Neural cell (in vitro differentiated cells): ENCODE results near the gene TMEM135. TPM values are rescaled to one million over a fixed set of nuclear protein-coding genes. Genes with fewer than 3 reads are reported as not detected.

Experiments used
- H2AFZ ChIP-seq: fragments of 200-600, 300-800 bp; sonication (generic), shearing (Covaris generic); 2 replicates; pipeline ENCODE4 v1.6.0; 2014; ENCODE audit warnings: low read depth, mild to moderate bottlenecking, antibody characterized with exemption, low read length, moderate library complexity
- H3F3A ChIP-seq: fragments of 200-600 bp; shearing (Covaris generic); 2 replicates; pipeline ENCODE4 v1.6.1; 2016; ENCODE audit warnings: mild to moderate bottlenecking, moderate library complexity, mixed read lengths, antibody characterized with exemption, low read length; ENCODE audit not compliant: insufficient read depth, poor library complexity, severe bottlenecking
- H3K27ac ChIP-seq: fragments of 200-600, 300-800 bp; sonication (generic), shearing (Covaris generic); 2 replicates; pipeline ENCODE4 v1.5.1; 2014; ENCODE audit warnings: mild to moderate bottlenecking, low read length, moderate library complexity
- H3K27me3 ChIP-seq: fragments of 300-800, 200-600 bp; sonication (generic), shearing (Covaris generic); 2 replicates; pipeline ENCODE4 v1.6.0; 2014; ENCODE audit warnings: mild to moderate bottlenecking, low read depth, low read length, moderate library complexity; ENCODE audit not compliant: insufficient read depth
- H3K36me3 ChIP-seq: fragments of 300-800, 200-600 bp; sonication (generic), shearing (Covaris generic); 2 replicates; pipeline ENCODE4 v1.5.1; 2014; ENCODE audit warnings: mild to moderate bottlenecking, antibody characterized with exemption, low read length, moderate library complexity; ENCODE audit not compliant: insufficient read depth
- H3K4me2 ChIP-seq: fragments of 300-800, 200-600 bp; sonication (generic), shearing (Covaris generic); 2 replicates; pipeline ENCODE4 v1.6.0; 2014; ENCODE audit warnings: mild to moderate bottlenecking, low read length
- H3K4me3 ChIP-seq: fragments of 300-800, 200-600 bp; sonication (generic), shearing (Covaris generic); 2 replicates; pipeline ENCODE4 v1.5.1; 2014; ENCODE audit warnings: mild to moderate bottlenecking, low read length, moderate library complexity
- H3K79me2 ChIP-seq: fragments of 200-600 bp; shearing (Covaris generic); replicated peaks from 2 replicates; pipeline ENCODE4 v1.6.0; 2014; ENCODE audit warnings: mild to moderate bottlenecking, low read length, moderate library complexity; ENCODE audit not compliant: insufficient read depth
- H3K9ac ChIP-seq: fragments of 300-800, 200-600 bp; sonication (generic), shearing (Covaris generic); 2 replicates; pipeline ENCODE4 v1.6.1; 2016; ENCODE audit warnings: mild to moderate bottlenecking, low read length, mixed read lengths
- H3K9me2 ChIP-seq: fragments of 200-600 bp; shearing (Covaris generic); 2 replicates; pipeline ENCODE4 v1.6.1; 2016; ENCODE audit warnings: mild to moderate bottlenecking, low read length, mixed read lengths; ENCODE audit not compliant: insufficient read depth
- H3K9me3 ChIP-seq: fragments of 200-600, 300-800 bp; sonication (generic), shearing (Covaris generic); 2 replicates; pipeline ENCODE4 v1.6.1; 2016; ENCODE audit warnings: mild to moderate bottlenecking, mixed run types, low read length, moderate library complexity, mixed read lengths
- H4K20me1 ChIP-seq: fragments of 200-600 bp; shearing (Covaris generic); 2 replicates; pipeline ENCODE4 v1.6.1; 2016; ENCODE audit warnings: mild to moderate bottlenecking, mixed run types; ENCODE audit not compliant: insufficient read depth
- EP300 ChIP-seq: fragments of 450-650 bp; conservative IDR thresholded peaks from 2 replicates; pipeline ENCODE4 v1.6.1; 2014; ENCODE audit warnings: antibody characterized with exemption, mild to moderate bottlenecking, moderate library complexity; ENCODE audit not compliant: poor library complexity, severe bottlenecking
- EZH2 ChIP-seq: fragments of 200-600, 300-800 bp; shearing (Covaris generic), sonication (generic); IDR thresholded peaks from 2 replicates; pipeline ENCODE4 v1.6.1; 2014; ENCODE audit warnings: antibody characterized with exemption, low read length, borderline replicate concordance, mild to moderate bottlenecking; ENCODE audit not compliant: insufficient read depth, poor library complexity, severe bottlenecking
- MXI1 ChIP-seq: fragments of 450-650 bp; conservative IDR thresholded peaks from 2 replicates; pipeline ENCODE4 v1.6.1; 2014; ENCODE audit warnings: antibody characterized with exemption, mild to moderate bottlenecking; ENCODE audit not compliant: poor library complexity, severe bottlenecking
- POLR2AphosphoS5 ChIP-seq: IDR thresholded peaks from 2 replicates; pipeline ENCODE4 v1.6.1; 2012
- RAD21 ChIP-seq: fragments of 450-650 bp; conservative IDR thresholded peaks from 2 replicates; pipeline ENCODE4 v1.6.1; 2014; ENCODE audit warnings: antibody characterized with exemption, mild to moderate bottlenecking, moderate library complexity
- SMC3 ChIP-seq: fragments of 450-650 bp; conservative IDR thresholded peaks from 2 replicates; pipeline ENCODE4 v1.6.1; 2014; ENCODE audit warnings: antibody characterized with exemption, mild to moderate bottlenecking, moderate library complexity; ENCODE audit not compliant: poor library complexity
- TAF1 ChIP-seq: IDR thresholded peaks from 2 replicates; pipeline ENCODE4 v1.6.1; 2012; ENCODE audit warnings: low read depth
- polyA plus RNA-seq: library from polyadenylated mRNA; depleted of rRNA; stranded (reverse); fragments of >200 nt; gene quantifications from 2 replicates; pipeline ENCODE4 v1.2.3, GENCODE V29; 2014
- TF ChIP-seq, protein P1 (sequence below): fragments of 450-650 bp; IDR thresholded peaks from 2 replicates; pipeline ENCODE4 v1.5.1; 2014; ENCODE audit warnings: antibody characterized with exemption, mild to moderate bottlenecking, moderate library complexity; ENCODE audit not compliant: poor library complexity, severe bottlenecking
- TF ChIP-seq, protein P2 (sequence below): IDR thresholded peaks from 2 replicates; pipeline ENCODE4 v1.6.1; 2012; ENCODE audit warnings: borderline replicate concordance

TMEM135 gene
- polyA plus RNA-seq, 1 donor from 2014 or later: 15.6 TPM

DNA sequence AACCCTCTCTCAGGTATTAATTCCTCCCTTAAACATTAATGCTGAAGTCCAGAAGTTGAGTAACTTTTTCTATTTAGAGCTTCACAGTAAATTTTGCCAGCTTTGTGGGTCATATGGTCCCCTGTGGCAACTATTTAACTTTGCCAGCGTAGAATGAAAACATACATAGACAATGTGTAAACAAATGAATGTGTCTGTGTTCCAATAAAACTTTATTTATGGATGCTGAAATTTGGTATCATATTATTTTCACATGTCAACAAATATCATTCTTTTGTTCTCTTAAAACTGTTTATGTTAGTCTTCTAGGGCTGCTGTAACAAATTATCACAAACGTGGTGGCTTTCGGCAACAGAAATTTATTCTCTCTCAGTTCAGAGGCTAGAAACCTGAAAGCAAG is 85.1 kb downstream of the TMEM135 start:
- H4K20me1 ChIP-seq: no peaks in the 10 kb centered on the region
- no peaks in the 10 kb centered on the region for H3K9me3 ChIP-seq
- H3K4me3 ChIP-seq: no peak overlapping the region
- no peaks in the 10 kb centered on the region for H3K79me2 ChIP-seq
- H3K9me2 ChIP-seq: no peaks in the 10 kb centered on the region
- no peak overlapping the region for H3K9ac ChIP-seq
- TF ChIP-seq POLR2AphosphoS5 (no peak), EZH2 (no peak), MXI1 (no peak), TAF1 (no peak), RAD21 (no peak), EP300 (no peak), SMC3 (no peak)
- TF ChIP-seq, protein P1, sequence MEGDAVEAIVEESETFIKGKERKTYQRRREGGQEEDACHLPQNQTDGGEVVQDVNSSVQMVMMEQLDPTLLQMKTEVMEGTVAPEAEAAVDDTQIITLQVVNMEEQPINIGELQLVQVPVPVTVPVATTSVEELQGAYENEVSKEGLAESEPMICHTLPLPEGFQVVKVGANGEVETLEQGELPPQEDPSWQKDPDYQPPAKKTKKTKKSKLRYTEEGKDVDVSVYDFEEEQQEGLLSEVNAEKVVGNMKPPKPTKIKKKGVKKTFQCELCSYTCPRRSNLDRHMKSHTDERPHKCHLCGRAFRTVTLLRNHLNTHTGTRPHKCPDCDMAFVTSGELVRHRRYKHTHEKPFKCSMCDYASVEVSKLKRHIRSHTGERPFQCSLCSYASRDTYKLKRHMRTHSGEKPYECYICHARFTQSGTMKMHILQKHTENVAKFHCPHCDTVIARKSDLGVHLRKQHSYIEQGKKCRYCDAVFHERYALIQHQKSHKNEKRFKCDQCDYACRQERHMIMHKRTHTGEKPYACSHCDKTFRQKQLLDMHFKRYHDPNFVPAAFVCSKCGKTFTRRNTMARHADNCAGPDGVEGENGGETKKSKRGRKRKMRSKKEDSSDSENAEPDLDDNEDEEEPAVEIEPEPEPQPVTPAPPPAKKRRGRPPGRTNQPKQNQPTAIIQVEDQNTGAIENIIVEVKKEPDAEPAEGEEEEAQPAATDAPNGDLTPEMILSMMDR: no peak
- TF ChIP-seq, protein P2, sequence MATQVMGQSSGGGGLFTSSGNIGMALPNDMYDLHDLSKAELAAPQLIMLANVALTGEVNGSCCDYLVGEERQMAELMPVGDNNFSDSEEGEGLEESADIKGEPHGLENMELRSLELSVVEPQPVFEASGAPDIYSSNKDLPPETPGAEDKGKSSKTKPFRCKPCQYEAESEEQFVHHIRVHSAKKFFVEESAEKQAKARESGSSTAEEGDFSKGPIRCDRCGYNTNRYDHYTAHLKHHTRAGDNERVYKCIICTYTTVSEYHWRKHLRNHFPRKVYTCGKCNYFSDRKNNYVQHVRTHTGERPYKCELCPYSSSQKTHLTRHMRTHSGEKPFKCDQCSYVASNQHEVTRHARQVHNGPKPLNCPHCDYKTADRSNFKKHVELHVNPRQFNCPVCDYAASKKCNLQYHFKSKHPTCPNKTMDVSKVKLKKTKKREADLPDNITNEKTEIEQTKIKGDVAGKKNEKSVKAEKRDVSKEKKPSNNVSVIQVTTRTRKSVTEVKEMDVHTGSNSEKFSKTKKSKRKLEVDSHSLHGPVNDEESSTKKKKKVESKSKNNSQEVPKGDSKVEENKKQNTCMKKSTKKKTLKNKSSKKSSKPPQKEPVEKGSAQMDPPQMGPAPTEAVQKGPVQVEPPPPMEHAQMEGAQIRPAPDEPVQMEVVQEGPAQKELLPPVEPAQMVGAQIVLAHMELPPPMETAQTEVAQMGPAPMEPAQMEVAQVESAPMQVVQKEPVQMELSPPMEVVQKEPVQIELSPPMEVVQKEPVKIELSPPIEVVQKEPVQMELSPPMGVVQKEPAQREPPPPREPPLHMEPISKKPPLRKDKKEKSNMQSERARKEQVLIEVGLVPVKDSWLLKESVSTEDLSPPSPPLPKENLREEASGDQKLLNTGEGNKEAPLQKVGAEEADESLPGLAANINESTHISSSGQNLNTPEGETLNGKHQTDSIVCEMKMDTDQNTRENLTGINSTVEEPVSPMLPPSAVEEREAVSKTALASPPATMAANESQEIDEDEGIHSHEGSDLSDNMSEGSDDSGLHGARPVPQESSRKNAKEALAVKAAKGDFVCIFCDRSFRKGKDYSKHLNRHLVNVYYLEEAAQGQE: no peak
- H3K27ac ChIP-seq: no peak overlapping the region
- H2AFZ ChIP-seq: no peak overlapping the region
- no peaks in the 10 kb centered on the region for H3K27me3 ChIP-seq
- H3K4me2 ChIP-seq: no peak overlapping the region
- H3K36me3 ChIP-seq: no peaks in the 10 kb centered on the region
- H3F3A ChIP-seq: no peaks in the 10 kb centered on the region

DNA sequence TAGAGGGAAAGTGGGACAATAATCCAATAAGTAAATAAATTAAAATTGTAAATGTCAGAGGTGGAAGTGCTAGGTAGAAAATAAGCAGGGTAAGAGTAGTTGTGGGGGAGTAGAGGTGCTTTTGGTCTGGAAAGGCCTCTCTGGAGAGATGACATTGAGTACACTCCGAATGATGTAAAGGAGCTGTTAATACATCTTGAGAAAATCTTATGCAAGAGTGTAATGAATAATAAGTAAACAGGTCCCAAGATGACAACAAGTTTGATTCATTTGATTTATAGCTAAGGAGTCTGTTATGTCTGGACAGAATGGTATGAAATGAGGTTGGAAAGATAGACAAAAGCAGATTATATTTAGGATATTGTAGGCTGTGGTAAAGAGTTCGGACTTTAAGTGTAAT is 87.5 kb downstream of the TMEM135 start:
- H2AFZ ChIP-seq: no peak overlapping the region
- H3K27ac ChIP-seq: no peak overlapping the region
- no peak overlapping the region for H3K4me3 ChIP-seq
- H3K36me3 ChIP-seq: no peaks in the 10 kb centered on the region
- H3K4me2 ChIP-seq: no peak overlapping the region
- H3K9me2 ChIP-seq: no peaks in the 10 kb centered on the region
- H3K9ac ChIP-seq: no peak overlapping the region
- no peak for TF ChIP-seq MXI1
- no peak for TF ChIP-seq TAF1
- no peak for TF ChIP-seq EP300
- TF ChIP-seq, protein P2: no peak
- TF ChIP-seq RAD21: no peak
- TF ChIP-seq, protein P1: no peak
- no peak for TF ChIP-seq POLR2AphosphoS5
- H3K79me2 ChIP-seq: peaks cover 3% of the 10 kb centered on the region
- no peaks in the 10 kb centered on the region for H4K20me1 ChIP-seq
- no peaks in the 10 kb centered on the region for H3K27me3 ChIP-seq
- H3F3A ChIP-seq: no peaks in the 10 kb centered on the region
- no peaks in the 10 kb centered on the region for H3K9me3 ChIP-seq
